Loucy (cell line): ENCODE measurements around the gene LYPD3.

Experiments
- H2AFZ ChIP-seq: fragments of 200-600 bp; sonication (generic); 2 replicates; pipeline ENCODE4 v1.6.0; 2016; ENCODE audit warnings: antibody characterized with exemption, mild to moderate bottlenecking, low read length, moderate library complexity
- H3F3A ChIP-seq: fragments of 200-600 bp; 2 replicates; pipeline ENCODE4 v1.6.0; 2016; ENCODE audit warnings: antibody characterized with exemption, low read depth, mild to moderate bottlenecking
- H3K27me3 ChIP-seq: fragments of 200-600 bp; sonication (generic); 2 replicates; pipeline ENCODE4 v1.6.1; 2014; ENCODE audit warnings: low read length, mild to moderate bottlenecking; ENCODE audit not compliant: insufficient read depth, poor library complexity, severe bottlenecking
- H3K36me3 ChIP-seq: fragments of 200-600 bp; sonication (generic); 2 replicates; pipeline ENCODE4 v1.6.1; 2016; ENCODE audit warnings: low read length; ENCODE audit not compliant: insufficient read depth
- H3K4me1 ChIP-seq: fragments of 200-600 bp; sonication (generic); 2 replicates; pipeline ENCODE4 v1.5.1; 2014; ENCODE audit warnings: low read length, mild to moderate bottlenecking; ENCODE audit not compliant: insufficient read depth, poor library complexity, severe bottlenecking
- H3K4me2 ChIP-seq: fragments of 200-600 bp; sonication (generic); 2 replicates; pipeline ENCODE4 v1.6.0; 2014; ENCODE audit warnings: antibody characterized with exemption, low read length, low read depth, mild to moderate bottlenecking; ENCODE audit not compliant: poor library complexity, severe bottlenecking
- H3K4me3 ChIP-seq: fragments of 200-600 bp; sonication (generic); 2 replicates; pipeline ENCODE4 v1.5.1; 2014; ENCODE audit warnings: low read length, mild to moderate bottlenecking, mixed read lengths; ENCODE audit not compliant: poor library complexity, severe bottlenecking
- H3K79me2 ChIP-seq: fragments of 200-600 bp; sonication (generic); 2 replicates; pipeline ENCODE4 v1.6.1; 2014; ENCODE audit warnings: low read length; ENCODE audit not compliant: insufficient read depth
- H3K9ac ChIP-seq: fragments of 200-600 bp; sonication (generic); 2 replicates; pipeline ENCODE4 v1.6.0; 2014; ENCODE audit warnings: mild to moderate bottlenecking, low read depth, low read length, moderate library complexity; ENCODE audit not compliant: poor library complexity, severe bottlenecking
- H3K9me2 ChIP-seq: fragments of 200-600 bp; sonication (generic); replicated peaks from 2 replicates; pipeline ENCODE4 v1.6.1; 2016; ENCODE audit warnings: low read depth, low read length, mixed read lengths
- H3K9me3 ChIP-seq: fragments of 200-600 bp; sonication (generic); 2 replicates; pipeline ENCODE4 v1.6.1; 2014; ENCODE audit warnings: mild to moderate bottlenecking, antibody characterized with exemption, low read length, low read depth; ENCODE audit not compliant: insufficient read depth
- H4K20me1 ChIP-seq: fragments of 200-600 bp; sonication (generic); 2 replicates; pipeline ENCODE4 v1.6.0; 2014; ENCODE audit warnings: antibody characterized with exemption, low read length, mild to moderate bottlenecking; ENCODE audit not compliant: insufficient read depth, poor library complexity, severe bottlenecking
- EZH2phosphoT487 ChIP-seq: fragments of 200-600 bp; IDR thresholded peaks from 2 replicates; pipeline ENCODE4 v1.6.1; 2018; ENCODE audit warnings: antibody characterized with exemption, mild to moderate bottlenecking, moderate library complexity, borderline replicate concordance
- TF ChIP-seq, protein P1 (sequence below): fragments of 200-600 bp; sonication (generic); conservative IDR thresholded peaks from 2 replicates; pipeline ENCODE4 v1.5.1; 2014; ENCODE audit warnings: mild to moderate bottlenecking, antibody characterized with exemption, low read length

LYPD3 gene

DNA sequence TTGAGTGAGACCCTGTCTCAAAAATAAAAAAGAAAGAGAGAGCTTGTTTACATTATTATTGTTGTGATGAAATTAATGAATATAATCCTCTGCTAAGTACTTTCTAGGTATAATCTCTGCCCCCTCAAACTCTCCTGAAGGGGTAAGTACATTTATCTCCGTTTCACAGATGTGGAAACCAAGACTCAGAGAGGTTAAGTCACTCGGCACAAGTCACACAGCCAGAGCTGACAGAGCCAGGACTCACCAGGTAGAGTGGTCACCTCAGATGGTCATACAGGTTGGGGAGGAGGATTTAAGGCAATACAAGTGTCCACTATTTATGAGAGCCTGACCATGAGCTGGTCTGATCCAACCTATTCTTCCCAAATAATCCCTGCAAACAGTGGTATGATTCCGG is 15.2 kb upstream of the LYPD3 start:
- H3K4me2 ChIP-seq, result no peak overlapping the region
- no peaks in the 10 kb centered on the region for H4K20me1 ChIP-seq
- TF ChIP-seq, protein P1, sequence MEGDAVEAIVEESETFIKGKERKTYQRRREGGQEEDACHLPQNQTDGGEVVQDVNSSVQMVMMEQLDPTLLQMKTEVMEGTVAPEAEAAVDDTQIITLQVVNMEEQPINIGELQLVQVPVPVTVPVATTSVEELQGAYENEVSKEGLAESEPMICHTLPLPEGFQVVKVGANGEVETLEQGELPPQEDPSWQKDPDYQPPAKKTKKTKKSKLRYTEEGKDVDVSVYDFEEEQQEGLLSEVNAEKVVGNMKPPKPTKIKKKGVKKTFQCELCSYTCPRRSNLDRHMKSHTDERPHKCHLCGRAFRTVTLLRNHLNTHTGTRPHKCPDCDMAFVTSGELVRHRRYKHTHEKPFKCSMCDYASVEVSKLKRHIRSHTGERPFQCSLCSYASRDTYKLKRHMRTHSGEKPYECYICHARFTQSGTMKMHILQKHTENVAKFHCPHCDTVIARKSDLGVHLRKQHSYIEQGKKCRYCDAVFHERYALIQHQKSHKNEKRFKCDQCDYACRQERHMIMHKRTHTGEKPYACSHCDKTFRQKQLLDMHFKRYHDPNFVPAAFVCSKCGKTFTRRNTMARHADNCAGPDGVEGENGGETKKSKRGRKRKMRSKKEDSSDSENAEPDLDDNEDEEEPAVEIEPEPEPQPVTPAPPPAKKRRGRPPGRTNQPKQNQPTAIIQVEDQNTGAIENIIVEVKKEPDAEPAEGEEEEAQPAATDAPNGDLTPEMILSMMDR, result no peak
- no peak for TF ChIP-seq EZH2phosphoT487
- H3K9me2 ChIP-seq, result no peaks in the 10 kb centered on the region
- no peaks in the 10 kb centered on the region for H3K79me2 ChIP-seq
- no peaks in the 10 kb centered on the region for H3K36me3 ChIP-seq
- H2AFZ ChIP-seq, result no peak overlapping the region
- no peak overlapping the region for H3K4me3 ChIP-seq
- H3F3A ChIP-seq, result no peaks in the 10 kb centered on the region
- H3K4me1 ChIP-seq, result no peaks in the 10 kb centered on the region
- no peak overlapping the region for H3K9ac ChIP-seq
- H3K27me3 ChIP-seq, result no peaks in the 10 kb centered on the region
- H3K9me3 ChIP-seq, result no peaks in the 10 kb centered on the region

DNA sequence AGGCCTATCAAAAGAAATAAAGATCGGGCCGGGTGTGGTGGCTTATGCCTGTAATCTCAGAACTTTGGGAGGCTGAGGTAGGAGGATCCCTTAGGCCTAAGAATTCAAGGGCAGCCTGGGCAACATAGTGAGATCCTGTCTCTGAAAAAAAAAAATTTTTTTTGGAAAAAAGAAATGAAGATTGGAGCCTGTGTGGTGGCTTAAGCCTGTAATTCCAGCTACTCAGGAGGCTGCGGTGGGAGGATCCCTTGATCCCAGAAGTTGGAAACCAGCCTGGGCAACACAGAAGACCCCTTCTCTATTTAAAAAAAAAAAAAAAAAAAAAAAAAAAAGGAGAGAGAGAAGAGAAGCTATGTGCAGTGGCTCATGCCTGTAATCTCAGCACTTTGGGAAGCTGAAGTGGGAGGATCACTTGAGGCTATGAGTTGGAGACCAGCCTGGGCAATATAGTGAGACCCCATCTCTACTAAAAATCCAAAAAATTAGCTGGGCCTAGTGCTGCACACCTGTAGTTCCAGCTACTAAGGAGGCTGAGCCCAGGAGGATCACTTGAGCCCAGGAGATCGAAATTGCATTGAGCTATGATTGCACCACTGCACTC is 14.7 kb upstream of the LYPD3 start:
- no peaks in the 10 kb centered on the region for H3K27me3 ChIP-seq
- no peak overlapping the region for H3K4me3 ChIP-seq
- no peaks in the 10 kb centered on the region for H3K36me3 ChIP-seq
- no peaks in the 10 kb centered on the region for H3K9me3 ChIP-seq
- TF ChIP-seq EZH2phosphoT487, result no peak
- TF ChIP-seq, protein P1, result no peak
- no peak overlapping the region for H3K9ac ChIP-seq
- no peaks in the 10 kb centered on the region for H3F3A ChIP-seq
- H3K4me2 ChIP-seq, result no peak overlapping the region
- no peaks in the 10 kb centered on the region for H3K79me2 ChIP-seq
- no peaks in the 10 kb centered on the region for H3K9me2 ChIP-seq
- no peaks in the 10 kb centered on the region for H3K4me1 ChIP-seq
- no peak overlapping the region for H2AFZ ChIP-seq
- H4K20me1 ChIP-seq, result no peaks in the 10 kb centered on the region

DNA sequence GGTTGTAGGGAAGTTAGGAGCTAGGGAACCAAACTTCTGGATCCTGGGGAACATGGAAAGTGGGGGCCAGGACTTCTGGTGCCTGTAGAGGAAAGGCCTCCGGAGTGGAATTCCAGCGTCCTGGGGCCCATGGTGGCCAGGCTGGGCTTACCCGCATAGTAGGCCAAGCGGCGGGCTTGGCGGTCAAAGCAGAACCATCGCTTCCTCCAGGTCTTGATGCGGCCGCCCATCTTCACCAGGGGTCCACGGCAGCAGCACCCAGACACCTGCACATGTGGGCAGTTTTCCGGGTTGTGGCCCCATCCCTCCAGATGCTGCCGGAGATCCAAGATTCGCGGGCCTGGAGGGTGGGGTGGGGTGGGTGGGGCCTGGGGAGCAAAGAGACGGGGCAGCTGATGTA is 13.8 kb upstream of the LYPD3 start:
- Histone ChIP-seq H3K4me1 (no peaks in the 10 kb centered on the region), H3K36me3 (no peaks in the 10 kb centered on the region), H3K9ac (no peak overlapping the region), H2AFZ (no peak overlapping the region), H3K9me3 (no peaks in the 10 kb centered on the region), H3F3A (no peaks in the 10 kb centered on the region), H4K20me1 (no peaks in the 10 kb centered on the region), H3K79me2 (no peaks in the 10 kb centered on the region), H3K4me3 (no peak overlapping the region), H3K4me2 (no peak overlapping the region), H3K27me3 (no peaks in the 10 kb centered on the region), H3K9me2 (no peaks in the 10 kb centered on the region)
- no peak for TF ChIP-seq EZH2phosphoT487
- TF ChIP-seq, protein P1, result no peak
